ENCODE results near the gene PRSS12. TPM values are rescaled to one million over a fixed set of nuclear protein-coding genes. Genes with fewer than 3 reads are reported as not detected.
A peak's percentile ranks its signal among the peaks of the same experiment; 100 is the strongest.

Gene PRSS12
- total and polyA plus RNA-seq, 2 experiments from 2014 or later = 5.5 to 12.9 TPM

DNA sequence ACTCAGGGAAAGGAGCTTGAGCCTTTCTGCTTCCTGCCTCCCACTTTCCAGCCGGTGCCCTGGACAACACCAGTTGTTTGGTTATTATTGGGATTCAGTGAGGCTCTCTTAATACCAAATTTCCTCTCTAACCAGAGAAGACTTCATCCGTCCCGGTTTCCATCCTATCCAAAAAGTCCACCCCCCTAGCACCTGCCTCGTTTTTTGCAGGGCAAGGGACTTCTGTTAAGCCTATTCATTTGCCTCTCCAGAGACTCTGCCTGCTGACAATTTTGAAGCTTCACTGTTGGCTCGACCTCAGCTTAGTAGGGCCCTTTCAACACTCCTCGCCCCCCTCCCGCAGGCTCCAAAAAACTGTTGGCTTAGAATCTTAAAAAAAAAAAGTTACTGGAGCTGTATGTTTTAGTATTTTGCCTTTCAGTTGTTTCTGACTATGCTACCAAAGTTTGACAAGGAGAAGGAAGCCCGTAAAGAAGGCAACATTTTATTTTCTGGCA, 779 bp upstream of the PRSS12 start (continued):
- TF ChIP-seq, protein P1, sequence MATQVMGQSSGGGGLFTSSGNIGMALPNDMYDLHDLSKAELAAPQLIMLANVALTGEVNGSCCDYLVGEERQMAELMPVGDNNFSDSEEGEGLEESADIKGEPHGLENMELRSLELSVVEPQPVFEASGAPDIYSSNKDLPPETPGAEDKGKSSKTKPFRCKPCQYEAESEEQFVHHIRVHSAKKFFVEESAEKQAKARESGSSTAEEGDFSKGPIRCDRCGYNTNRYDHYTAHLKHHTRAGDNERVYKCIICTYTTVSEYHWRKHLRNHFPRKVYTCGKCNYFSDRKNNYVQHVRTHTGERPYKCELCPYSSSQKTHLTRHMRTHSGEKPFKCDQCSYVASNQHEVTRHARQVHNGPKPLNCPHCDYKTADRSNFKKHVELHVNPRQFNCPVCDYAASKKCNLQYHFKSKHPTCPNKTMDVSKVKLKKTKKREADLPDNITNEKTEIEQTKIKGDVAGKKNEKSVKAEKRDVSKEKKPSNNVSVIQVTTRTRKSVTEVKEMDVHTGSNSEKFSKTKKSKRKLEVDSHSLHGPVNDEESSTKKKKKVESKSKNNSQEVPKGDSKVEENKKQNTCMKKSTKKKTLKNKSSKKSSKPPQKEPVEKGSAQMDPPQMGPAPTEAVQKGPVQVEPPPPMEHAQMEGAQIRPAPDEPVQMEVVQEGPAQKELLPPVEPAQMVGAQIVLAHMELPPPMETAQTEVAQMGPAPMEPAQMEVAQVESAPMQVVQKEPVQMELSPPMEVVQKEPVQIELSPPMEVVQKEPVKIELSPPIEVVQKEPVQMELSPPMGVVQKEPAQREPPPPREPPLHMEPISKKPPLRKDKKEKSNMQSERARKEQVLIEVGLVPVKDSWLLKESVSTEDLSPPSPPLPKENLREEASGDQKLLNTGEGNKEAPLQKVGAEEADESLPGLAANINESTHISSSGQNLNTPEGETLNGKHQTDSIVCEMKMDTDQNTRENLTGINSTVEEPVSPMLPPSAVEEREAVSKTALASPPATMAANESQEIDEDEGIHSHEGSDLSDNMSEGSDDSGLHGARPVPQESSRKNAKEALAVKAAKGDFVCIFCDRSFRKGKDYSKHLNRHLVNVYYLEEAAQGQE (IDR thresholded peaks at IDR 0.05; ENCODE audit: unreplicated experiment) = no peak
- TF ChIP-seq EZH2phosphoT487 (IDR thresholded peaks at IDR 0.05; ENCODE audit: unreplicated experiment) (no peak), STAT1 (IDR thresholded peaks at IDR 0.05; ENCODE audit: unreplicated experiment) (no peak), POLR2AphosphoS5 (IDR thresholded peaks at IDR 0.05; ENCODE audit: low read depth) (no peak)
- TF ChIP-seq, protein P2, sequence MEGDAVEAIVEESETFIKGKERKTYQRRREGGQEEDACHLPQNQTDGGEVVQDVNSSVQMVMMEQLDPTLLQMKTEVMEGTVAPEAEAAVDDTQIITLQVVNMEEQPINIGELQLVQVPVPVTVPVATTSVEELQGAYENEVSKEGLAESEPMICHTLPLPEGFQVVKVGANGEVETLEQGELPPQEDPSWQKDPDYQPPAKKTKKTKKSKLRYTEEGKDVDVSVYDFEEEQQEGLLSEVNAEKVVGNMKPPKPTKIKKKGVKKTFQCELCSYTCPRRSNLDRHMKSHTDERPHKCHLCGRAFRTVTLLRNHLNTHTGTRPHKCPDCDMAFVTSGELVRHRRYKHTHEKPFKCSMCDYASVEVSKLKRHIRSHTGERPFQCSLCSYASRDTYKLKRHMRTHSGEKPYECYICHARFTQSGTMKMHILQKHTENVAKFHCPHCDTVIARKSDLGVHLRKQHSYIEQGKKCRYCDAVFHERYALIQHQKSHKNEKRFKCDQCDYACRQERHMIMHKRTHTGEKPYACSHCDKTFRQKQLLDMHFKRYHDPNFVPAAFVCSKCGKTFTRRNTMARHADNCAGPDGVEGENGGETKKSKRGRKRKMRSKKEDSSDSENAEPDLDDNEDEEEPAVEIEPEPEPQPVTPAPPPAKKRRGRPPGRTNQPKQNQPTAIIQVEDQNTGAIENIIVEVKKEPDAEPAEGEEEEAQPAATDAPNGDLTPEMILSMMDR (conservative IDR thresholded peaks at IDR 0.05; ENCODE audit: low read depth in 2 of 2) = no peak

DNA sequence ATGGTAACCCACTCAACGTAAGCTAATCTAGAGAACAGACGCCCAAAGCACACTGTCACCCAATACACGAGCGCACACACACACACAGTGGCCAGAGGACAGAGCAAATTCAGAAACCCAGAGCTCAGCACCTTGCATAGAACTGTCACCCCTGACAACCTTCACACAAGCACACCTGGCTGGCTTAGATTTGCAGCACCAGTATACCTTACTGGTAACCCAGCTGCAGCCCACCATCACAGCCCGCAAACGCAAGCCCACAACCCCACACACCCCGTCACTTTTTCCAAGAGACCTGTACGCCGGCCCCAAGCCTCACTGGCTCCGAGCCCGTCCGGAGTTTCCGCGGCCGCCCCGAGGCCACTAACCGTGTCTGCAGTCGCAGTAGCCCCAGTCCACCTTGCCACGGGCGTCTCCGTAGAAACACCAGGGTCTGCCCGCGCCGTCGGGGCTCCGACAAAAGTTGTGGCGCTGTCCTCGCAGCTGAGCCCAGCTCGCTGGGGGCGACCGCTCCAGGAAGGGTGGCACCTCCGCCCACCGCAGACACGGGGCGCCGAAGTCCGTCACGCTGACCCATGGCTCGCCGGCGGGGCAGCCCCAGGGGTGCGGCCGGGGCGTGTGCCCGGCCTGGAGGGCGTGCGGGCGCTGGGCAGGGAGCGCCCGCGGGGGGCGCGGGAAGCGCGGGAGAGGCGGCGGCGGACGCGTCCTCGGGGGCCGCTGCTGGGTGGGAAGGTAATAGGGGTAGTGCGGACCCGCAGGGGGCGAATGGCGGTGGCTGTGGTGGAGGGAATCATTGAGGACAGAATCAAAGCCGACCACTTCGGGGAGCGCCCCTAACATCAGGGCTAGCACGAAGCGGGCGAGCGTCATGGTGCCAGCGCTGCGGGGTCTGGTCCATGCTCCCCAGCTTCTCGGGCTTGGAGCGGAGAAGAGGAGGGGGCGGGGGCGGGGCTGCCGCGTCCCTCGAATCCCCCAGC, 664 bp downstream of the PRSS12 start:
- Histone ChIP-seq H3K79me2 (replicated peaks; ENCODE audit: insufficient read depth) (no peaks in the 10 kb centered on the region; the same call in 1 of the 2 replicates), H2AFZ (peak overlapping the region; percentile 52), H3K27me3 (ENCODE audit: insufficient read depth) (peaks cover 35% of the 10 kb centered on the region), H3K9me2 (ENCODE audit: insufficient read depth) (no peaks in the 10 kb centered on the region), H3K4me2 (peak overlapping the region; percentile 99), H3K4me1 (ENCODE audit: insufficient read depth) (peaks cover 29% of the 10 kb centered on the region; the same call in 1 of the 2 replicates), H3K4me3 (peak overlapping the region; percentile 78), H3K36me3 (ENCODE audit: insufficient read depth) (no peaks in the 10 kb centered on the region), H3K27ac (ENCODE audit: low read depth) (no peak overlapping the region), H3F3A (replicated peaks; ENCODE audit: low read depth) (no peaks in the 10 kb centered on the region), H4K20me1 (replicated peaks; ENCODE audit: insufficient read depth) (no peaks in the 10 kb centered on the region)
- Mint-ChIP-seq H3K9me3 (no peaks in the 10 kb centered on the region), H3K27me3 (ENCODE audit: insufficient read depth, low read depth, poor library complexity) (peaks cover 18% of the 10 kb centered on the region), H3K4me3 (peak overlapping the region; percentile 87), H3K27ac (no peak overlapping the region), H3K36me3 (ENCODE audit: low read depth) (no peaks in the 10 kb centered on the region; the same call in 2 of the 3 replicates), H3K4me1 (peaks cover 33% of the 10 kb centered on the region)
- DNase-seq (ENCODE audit: low spot score) (peak; percentile 65), ATAC-seq (peak; percentile 64)
- TF ChIP-seq ZNF331 (CRISPR knock-in tag; IDR thresholded peaks at IDR 0.05; ENCODE audit: low read depth) = no peak
- peak; percentile 13 for TF ChIP-seq EZH2 (IDR thresholded peaks at IDR 0.05; ENCODE audit: low read depth, unreplicated experiment)

Data from GM23338 (cell line).